HTERT RPE-1 (cell line): ENCODE measurements around the gene BRMS1.

Experiments
- in situ Hi-C: fragments of 300-500 bp; cut with MboI; formaldehyde crosslinking; loops from 4 replicates; pipeline ENCODE4 v1.14.3; 2020; ENCODE audit warnings: low sequenced_read_pairs

Gene BRMS1

GRCh38 chr11:66338276-66339161, 6.4 kb downstream of the BRMS1 start:
- in situ Hi-C loops = no loop called here

GRCh38 chr11:66337103-66337899, 7.6 kb downstream of the BRMS1 start:
- in situ Hi-C loops = no loop called here

- in situ Hi-C loops = no loop called here
Observed at GRCh38 chr11:66336234-66337102, 8.4 kb downstream of the BRMS1 start, which contains the start of gene RIN1. TSS of gene RIN1 (minus strand) at chr11:66336434. CDS start at chr11:66336402, 32 bp downstream.

- in situ Hi-C loops = no loop called here
Observed at GRCh38 chr11:66335531-66336233, 9.2 kb downstream of the BRMS1 start.

GRCh38 chr11:66334605-66335442, 10.1 kb downstream of the BRMS1 start:
- in situ Hi-C loops = no loop called here

- in situ Hi-C loops = no loop called here
Observed at GRCh38 chr11:66333896-66334604, 10.9 kb downstream of the BRMS1 start.

- in situ Hi-C loops = no loop called here
Observed at GRCh38 chr11:66333220-66333877, 11.6 kb downstream of the BRMS1 start.

- in situ Hi-C loops = no loop called here
Observed at GRCh38 chr11:66332371-66333219, 12.3 kb downstream of the BRMS1 start.

- in situ Hi-C loops = no loop called here
Observed at GRCh38 chr11:66331542-66332370, 13.1 kb downstream of the BRMS1 start.

GRCh38 chr11:66330931-66331330, 14.0 kb downstream of the BRMS1 start:
- in situ Hi-C loops = no loop called here

- in situ Hi-C loops = no loop called here
Observed at GRCh38 chr11:66329165-66329673, 15.7 kb downstream of the BRMS1 start.

GRCh38 chr11:66328302-66329144, 16.4 kb downstream of the BRMS1 start:
- in situ Hi-C loops = no loop called here

GRCh38 chr11:66328031-66328301, 16.9 kb downstream of the BRMS1 start:
- in situ Hi-C loops = no loop called here

GRCh38 chr11:66327171-66328030, 17.5 kb downstream of the BRMS1 start:
- in situ Hi-C loops = no loop called here
